Thyroid gland (tissue), 4 donors: ENCODE measurements around the gene LCN2. TPM values are rescaled to one million over a fixed set of nuclear protein-coding genes. Genes with fewer than 3 reads are reported as not detected.

Source experiments
- DNase-seq, 2 donors: peaks; one replicate each; pipeline ENCODE4 v3.0.0-alpha.2; 2019
- H3K27ac ChIP-seq, 3 donors: fragments of 200-600 bp; sonication (generic); 1 replicate in 2 of 3; 2 replicates in 1 of 3; pipeline ENCODE4 v1.5.1; 2016 to 2019; ENCODE audit warnings: mild to moderate bottlenecking in 1 of 3, moderate library complexity in 1 of 3
- H3K27me3 ChIP-seq: fragments of 200-600 bp; sonication (generic); one replicate; pipeline ENCODE4 v1.5.1; 2019
- H3K36me3 ChIP-seq, 2 donors: fragments of 200-600 bp; sonication (generic); one replicate each; pipeline ENCODE4 v1.5.1; 2016 to 2019
- H3K4me1 ChIP-seq, 2 donors: fragments of 200-600 bp; sonication (generic); one replicate each; pipeline ENCODE4 v1.5.1; 2017 to 2019
- H3K4me3 ChIP-seq, 3 donors: fragments of 200-600 bp; sonication (generic); replicated peaks in 1 of 3; 1 replicate in 2 of 3; 2 replicates in 1 of 3; pipeline ENCODE4 v1.5.1; 2016; ENCODE audit warnings: mild to moderate bottlenecking in 1 of 3
- H3K9me3 ChIP-seq: fragments of 200-600 bp; sonication (generic); one replicate; pipeline ENCODE4 v1.5.1; 2017
- POLR2A ChIP-seq, 2 donors: fragments of 450-650 bp; IDR thresholded peaks; one replicate each; pipeline ENCODE4 v1.6.1; 2017; ENCODE audit warnings: antibody characterized with exemption in 2 of 2, mild to moderate bottlenecking in 2 of 2, moderate library complexity in 1 of 2
- whole genome bisulfite sequencing, 2 donors: methylation state at CpG; one replicate each; pipeline ENCODE4 v1.1.5; 2017; 5-methylcytosine and 5-hydroxymethylcytosine counted together
- intact Hi-C: fragments of 100-400 bp; cut with DNase I; formaldehyde crosslinking; loops from one replicate; pipeline ENCODE4 v1.15.1; 2023
- total RNA-seq, 4 donors: library from RNA; depleted of rRNA; stranded (reverse); fragments of >200 nt; gene quantifications; one replicate each; pipeline ENCODE4 v1.2.3, GENCODE V29; 2016
- TF ChIP-seq, protein P1 (sequence below), 6 experiments: fragments of 200-600 bp in 3 of 6; fragments of 450-650 bp in 3 of 6; sonication (generic) in 3 of 6; IDR thresholded peaks; one replicate each; pipeline ENCODE4 v1.5.1; 2016 to 2019; ENCODE audit warnings: antibody characterized with exemption in 6 of 6, mild to moderate bottlenecking in 2 of 6, inconsistent platforms in 1 of 6, moderate library complexity in 1 of 6

Gene LCN2
- total RNA-seq, 4 donors from 2014 or later, result 0.45 to 10.6 (median 2.5) TPM

DNA sequence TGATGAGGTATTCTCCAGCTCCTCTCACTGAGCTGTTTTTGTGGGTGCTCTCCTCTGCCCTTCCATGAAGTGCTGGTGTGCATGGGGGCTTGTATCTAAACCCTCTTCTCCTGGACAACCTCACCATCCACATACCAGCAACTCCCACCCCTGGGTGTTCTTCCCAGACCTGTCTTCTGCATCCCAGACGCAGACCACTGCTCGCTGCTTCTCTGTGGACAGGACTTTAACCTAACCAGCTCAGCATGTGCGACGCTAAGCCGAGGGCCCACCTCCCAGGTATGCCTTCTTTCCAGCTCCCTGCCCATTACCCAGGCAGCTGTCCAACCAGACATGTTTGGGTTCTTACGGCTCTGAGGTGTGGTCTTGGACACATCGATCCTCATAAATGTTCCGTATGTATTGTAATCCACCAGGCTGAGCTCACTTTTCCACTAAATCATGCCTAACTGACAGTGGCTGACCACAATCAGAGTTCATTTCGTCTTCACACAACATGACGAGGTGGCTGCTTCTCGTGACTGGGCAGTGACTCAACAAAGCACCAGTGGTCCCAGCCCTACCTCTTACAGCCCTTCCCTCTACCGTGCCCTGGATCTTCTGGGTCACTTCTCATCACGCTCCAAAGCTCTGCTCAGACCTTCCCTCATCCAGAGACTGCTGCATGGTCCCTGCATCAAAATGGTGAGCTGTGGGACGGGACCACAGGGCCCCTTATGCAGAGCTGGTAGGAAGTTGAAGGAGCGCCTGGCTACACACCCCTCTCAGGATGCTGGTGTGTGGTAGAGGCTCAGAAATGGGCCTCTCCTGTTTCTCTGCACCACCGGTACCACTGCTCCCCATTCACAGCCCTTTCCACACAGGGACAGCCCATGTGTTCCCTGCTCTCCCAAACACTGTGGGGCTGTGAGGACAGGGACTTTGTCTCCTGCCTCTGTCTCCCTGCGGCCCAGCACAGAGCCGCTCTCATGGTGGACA is 12.1 kb upstream of the LCN2 start:
- Histone ChIP-seq H3K4me3 (no peak overlapping the region), H3K27ac (no peak overlapping the region), H3K4me1 (no peaks in the 10 kb centered on the region), H3K9me3 (no peaks in the 10 kb centered on the region), H3K27me3 (no peaks in the 10 kb centered on the region), H3K36me3 (no peaks in the 10 kb centered on the region)
- WGBS, 2 donors, result 89 to 94% methylated on average over 18 of the region's 18 CpGs
- DNase-seq, result no peak
- TF ChIP-seq POLR2A (IDR thresholded peaks at IDR 0.05), result no peak
- TF ChIP-seq, protein P1, sequence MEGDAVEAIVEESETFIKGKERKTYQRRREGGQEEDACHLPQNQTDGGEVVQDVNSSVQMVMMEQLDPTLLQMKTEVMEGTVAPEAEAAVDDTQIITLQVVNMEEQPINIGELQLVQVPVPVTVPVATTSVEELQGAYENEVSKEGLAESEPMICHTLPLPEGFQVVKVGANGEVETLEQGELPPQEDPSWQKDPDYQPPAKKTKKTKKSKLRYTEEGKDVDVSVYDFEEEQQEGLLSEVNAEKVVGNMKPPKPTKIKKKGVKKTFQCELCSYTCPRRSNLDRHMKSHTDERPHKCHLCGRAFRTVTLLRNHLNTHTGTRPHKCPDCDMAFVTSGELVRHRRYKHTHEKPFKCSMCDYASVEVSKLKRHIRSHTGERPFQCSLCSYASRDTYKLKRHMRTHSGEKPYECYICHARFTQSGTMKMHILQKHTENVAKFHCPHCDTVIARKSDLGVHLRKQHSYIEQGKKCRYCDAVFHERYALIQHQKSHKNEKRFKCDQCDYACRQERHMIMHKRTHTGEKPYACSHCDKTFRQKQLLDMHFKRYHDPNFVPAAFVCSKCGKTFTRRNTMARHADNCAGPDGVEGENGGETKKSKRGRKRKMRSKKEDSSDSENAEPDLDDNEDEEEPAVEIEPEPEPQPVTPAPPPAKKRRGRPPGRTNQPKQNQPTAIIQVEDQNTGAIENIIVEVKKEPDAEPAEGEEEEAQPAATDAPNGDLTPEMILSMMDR (IDR thresholded peaks at IDR 0.05), result no peak
- intact Hi-C loops, result no loop called here

DNA sequence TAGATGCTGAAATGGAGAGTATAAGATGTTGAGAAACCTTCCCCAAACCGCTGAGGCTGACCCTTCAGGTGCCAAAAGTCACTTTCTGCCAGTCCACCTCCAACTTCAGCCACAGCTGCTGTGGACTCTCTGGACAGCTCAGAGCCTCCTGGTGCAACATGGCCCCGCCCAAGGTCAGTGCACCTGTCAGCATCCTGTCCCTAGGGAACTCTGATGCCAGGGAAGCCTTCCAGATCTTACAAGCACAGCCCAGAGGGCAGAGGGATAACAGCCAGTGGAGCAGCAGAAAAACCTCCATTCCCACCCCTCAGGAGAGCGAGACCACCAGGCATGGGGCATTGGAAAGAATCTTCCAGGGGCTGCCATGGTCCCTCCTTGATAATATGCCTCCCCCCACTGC is 11.3 kb upstream of the LCN2 start:
- no peak overlapping the region for H3K4me3 ChIP-seq
- no peaks in the 10 kb centered on the region for H3K4me1 ChIP-seq
- WGBS, 2 donors, result 85% methylated on average over 3 of the region's 3 CpGs; no CpG with 5 or more reads in 1 of the 2 donors
- no peak for DNase-seq
- no peaks in the 10 kb centered on the region for H3K36me3 ChIP-seq
- H3K27me3 ChIP-seq, result no peaks in the 10 kb centered on the region
- H3K27ac ChIP-seq, result no peak overlapping the region
- H3K9me3 ChIP-seq, result no peaks in the 10 kb centered on the region
- intact Hi-C loops, result no loop called here
- TF ChIP-seq, protein P1 (IDR thresholded peaks at IDR 0.05), result no peak
- no peak for TF ChIP-seq POLR2A (IDR thresholded peaks at IDR 0.05)

DNA sequence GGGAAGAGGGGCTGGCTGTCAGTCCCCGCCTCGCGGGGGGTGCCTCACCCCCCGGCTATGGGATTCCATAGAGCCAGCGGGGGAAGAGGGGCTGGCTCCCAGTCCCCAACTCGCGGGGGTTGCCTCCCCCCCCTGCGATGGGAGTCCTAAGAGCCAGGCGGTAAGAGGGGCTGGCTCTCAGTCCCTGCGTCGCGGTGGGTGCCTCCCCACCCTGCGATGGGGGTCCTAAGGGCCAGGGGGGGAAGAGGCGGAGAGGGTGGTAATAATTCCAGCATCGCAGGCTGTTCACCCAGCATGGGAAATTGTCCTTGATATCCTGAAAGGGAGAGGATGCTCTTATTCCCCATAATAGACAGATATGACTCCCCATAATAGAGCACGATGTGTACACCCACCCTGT is 9.6 kb upstream of the LCN2 start:
- intact Hi-C loops, result no loop called here
- H3K27ac ChIP-seq, result no peak overlapping the region
- H3K9me3 ChIP-seq, result no peaks in the 10 kb centered on the region
- H3K27me3 ChIP-seq, result no peaks in the 10 kb centered on the region
- WGBS, 2 donors, result 94 to 96% methylated on average over 2 to 7 of the region's 16 CpGs
- no peak overlapping the region for H3K4me3 ChIP-seq
- DNase-seq, result no peak
- TF ChIP-seq, protein P1 (IDR thresholded peaks at IDR 0.05), result no peak
- no peak for TF ChIP-seq POLR2A (IDR thresholded peaks at IDR 0.05)
- no peaks in the 10 kb centered on the region for H3K36me3 ChIP-seq
- no peaks in the 10 kb centered on the region for H3K4me1 ChIP-seq

DNA sequence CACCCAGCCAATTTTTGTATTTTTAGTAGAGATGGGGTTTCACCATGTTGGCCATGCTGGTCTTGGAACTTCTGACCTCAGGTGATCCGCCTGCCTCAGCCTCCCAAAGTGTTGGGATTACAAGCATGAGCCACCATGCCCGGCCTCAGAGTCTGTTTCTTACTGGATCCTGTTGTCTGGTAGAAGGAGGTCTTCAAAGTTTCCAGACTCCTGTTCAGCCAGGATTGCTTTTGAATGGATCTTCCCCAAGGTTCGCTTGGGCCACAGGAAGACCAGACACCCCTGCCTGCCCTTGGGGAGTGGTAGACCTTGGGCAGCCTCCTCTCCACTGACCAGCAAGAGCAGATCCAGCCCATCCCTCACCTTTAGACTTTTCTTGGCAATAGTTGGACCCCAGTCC is 7.6 kb upstream of the LCN2 start:
- no peaks in the 10 kb centered on the region for H3K36me3 ChIP-seq
- H3K27ac ChIP-seq, result no peak overlapping the region
- DNase-seq, result no peak
- peaks cover 7 to 14% of the 10 kb centered on the region in 2 donors for H3K4me1 ChIP-seq
- no peaks in the 10 kb centered on the region for H3K9me3 ChIP-seq
- TF ChIP-seq, protein P1 (IDR thresholded peaks at IDR 0.05), result no peak
- TF ChIP-seq POLR2A (IDR thresholded peaks at IDR 0.05), result no peak
- intact Hi-C loops, result no loop called here
- H3K4me3 ChIP-seq, result no peak overlapping the region
- no peaks in the 10 kb centered on the region for H3K27me3 ChIP-seq
- 95 to 96% methylated on average over 3 of the region's 3 CpGs for WGBS, 2 donors

DNA sequence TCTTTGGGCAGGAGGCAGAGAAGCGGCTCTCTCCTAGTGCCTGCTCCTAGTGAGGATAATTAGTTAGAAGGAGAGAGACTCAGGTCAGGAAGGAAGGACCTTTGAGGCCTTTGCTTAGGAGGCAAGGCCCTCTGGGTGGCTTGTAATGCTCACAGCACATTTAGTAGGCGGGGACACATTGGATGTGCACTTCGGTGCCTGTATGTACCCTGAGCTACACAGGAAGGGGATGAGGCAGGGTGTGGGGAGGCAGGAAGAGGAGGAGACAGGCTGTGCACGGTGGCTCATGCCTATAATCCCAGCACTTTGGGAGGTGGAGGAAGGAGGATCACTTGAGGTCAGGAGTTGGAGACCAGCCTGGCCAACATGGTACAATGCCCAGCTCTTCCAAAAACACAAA is 7.2 kb upstream of the LCN2 start:
- TF ChIP-seq POLR2A (IDR thresholded peaks at IDR 0.05), result no peak
- TF ChIP-seq, protein P1 (IDR thresholded peaks at IDR 0.05), result no peak
- H3K9me3 ChIP-seq, result no peaks in the 10 kb centered on the region
- intact Hi-C loops, result no loop called here
- no peak overlapping the region for H3K4me3 ChIP-seq
- H3K27ac ChIP-seq, result no peak overlapping the region
- DNase-seq, result no peak
- no peaks in the 10 kb centered on the region for H3K36me3 ChIP-seq
- WGBS, 2 donors, result 63 to 70% methylated on average over 4 of the region's 4 CpGs
- peaks cover 7 to 14% of the 10 kb centered on the region in 2 donors for H3K4me1 ChIP-seq
- H3K27me3 ChIP-seq, result no peaks in the 10 kb centered on the region
